TTC549 (cell line): ENCODE results near the gene RNF166.

Experiments used
- FAIRE-seq: peaks from 2 replicates; lab custom pipeline; 2012; peaks lifted over from hg19 to GRCh38; lab: Jason Lieb, UNC

The RNF166 gene

DNA sequence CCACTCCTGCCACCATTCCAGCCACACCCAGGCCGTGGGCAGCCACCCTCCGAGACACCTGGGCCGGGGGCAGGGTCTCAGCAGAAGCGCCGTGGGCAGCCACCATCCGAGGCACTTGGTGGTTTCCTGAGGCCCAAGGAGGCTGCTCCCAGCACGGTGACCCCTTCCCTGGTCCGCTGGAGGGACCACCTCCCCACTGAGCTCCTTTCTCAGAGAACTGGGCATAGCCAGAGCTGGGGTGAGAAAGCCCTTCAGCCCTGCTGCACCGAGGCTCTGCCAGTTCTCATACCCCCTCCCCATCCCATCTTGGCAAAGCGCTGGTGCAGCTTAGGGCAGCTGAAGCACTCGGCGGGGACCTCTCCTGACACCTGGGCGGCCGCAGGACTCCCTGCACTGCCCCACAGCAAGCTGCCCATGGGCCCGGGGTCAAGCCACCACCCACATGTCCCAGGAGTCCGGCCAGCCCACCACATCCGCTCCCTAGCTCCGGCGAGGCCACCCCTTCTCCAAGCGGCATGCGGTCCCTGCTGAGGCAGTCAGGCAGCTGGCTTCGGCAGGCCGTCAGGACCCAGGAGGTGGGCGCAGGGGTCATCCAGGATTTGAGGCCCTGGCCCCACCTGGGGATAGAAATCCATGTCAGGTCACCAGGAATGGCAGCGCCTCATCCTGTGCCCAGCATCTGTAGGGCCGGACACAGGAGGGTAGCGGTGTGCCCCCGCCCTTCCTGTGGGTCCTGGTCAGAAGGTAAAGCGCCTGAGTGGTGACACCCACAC is 54.0 kb downstream of the RNF166 start:
- FAIRE-seq, result no peak

GRCh38 chr16:88651276-88651988 is 54.8 kb downstream of the RNF166 start:
- FAIRE-seq, result no peak

DNA sequence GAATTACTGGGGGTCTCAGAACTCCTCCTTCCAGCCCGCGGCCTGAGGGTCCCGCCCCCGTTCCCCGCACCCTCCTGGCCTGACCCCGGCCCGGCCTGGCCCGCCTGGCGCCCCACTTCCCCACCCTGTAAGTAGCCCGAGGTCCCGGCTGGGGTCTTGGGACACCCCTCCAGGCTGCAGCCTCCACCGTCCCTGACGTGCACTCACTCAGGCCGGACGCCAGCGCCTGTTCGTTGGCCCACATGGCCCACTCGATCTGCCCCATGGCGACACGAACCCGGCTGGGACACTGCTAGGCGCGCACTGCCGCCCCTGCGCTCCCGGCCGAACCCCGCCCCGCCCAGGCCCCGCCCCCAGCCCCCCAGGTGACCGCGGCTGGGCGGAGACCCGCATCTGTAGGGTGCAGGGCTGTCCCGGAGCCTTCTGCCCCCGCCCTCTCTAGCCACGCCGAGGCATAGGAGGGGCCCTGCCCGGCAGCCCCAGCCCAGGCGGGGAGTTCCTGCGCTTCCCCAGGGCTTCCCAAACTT is 55.4 kb downstream of the RNF166 start, which contains the start of gene CYBA:
CYBA (minus strand) TSS at position 305 of the 527 bp plus-strand sequence; CDS start at position 265, 40 bp downstream.
- no peak for FAIRE-seq

DNA sequence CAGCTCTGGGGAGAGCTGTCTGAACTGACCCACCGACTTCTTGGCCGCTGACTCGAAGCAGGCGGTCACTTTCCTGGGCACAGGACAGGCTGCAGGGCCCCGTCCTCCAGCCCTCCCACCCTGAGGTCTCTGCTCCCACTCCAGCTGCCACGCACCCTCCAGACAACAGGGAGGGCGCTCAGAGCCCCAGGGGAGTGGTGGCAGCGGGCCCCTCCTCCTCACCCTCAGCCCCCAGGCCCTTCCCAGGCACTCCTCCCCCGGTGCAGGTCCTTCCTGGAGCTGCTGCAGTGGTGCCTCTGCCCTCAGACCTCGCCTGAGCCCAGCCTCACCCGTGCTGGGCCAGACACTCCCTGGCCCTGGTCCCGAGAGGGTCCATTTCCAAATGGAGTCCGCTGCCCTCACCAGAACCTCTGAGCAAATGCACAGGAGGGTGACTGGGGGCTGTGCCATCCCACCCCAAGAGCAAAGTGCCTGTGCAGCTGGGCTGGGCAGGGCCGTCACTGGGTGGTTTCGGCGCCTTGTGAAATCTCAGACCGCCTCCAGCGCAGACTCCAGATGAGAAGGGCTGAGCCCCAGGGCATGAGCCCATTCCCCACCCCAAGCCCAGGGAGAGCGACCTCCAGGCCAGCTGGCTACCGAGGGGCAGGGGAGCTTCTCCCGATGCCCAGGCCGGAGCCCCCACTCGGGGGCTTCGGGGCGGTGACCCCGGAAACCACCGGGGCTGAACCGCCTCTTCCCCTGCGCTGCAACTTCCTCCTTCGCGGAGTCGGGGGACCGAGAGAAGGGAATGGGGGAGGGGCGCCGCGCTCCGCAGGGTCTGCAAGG is 56.1 kb downstream of the RNF166 start:
- FAIRE-seq, result no peak

DNA sequence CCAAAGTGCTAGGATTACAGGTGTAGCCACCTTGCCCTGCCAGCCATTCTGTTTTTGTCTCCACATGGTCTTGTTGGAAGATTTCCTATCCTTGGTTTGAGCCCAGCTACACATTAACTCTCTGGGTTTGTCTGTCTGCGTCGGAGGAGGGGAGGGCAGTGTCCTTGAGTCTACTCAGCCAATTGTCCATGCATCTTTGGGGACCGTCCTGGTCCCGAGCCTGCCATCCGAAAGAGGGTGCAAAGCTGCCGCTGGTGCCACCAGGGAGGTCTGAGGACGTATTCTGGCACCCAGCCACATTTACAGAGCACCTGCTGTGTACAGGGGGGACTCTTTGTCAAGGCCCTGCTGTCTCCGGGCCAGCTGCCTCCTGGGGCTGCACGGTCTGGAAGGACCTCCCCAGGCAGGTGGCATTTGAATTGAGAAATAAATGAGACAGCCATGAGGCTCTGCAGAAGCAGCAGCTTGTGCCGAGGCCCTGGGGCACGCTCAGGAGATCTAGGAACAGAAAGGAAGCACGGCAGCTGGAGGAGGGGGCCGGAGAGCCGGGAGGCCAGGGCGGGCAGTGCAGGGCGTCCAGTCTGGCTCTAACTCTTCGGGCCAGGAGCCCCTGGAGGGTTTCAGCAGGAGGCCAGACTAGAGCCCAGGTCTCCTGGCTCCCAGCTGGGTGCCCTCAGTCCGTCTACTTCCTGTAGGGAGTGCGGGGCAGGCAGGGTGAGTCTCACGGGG is 56.8 kb downstream of the RNF166 start:
- no peak for FAIRE-seq

DNA sequence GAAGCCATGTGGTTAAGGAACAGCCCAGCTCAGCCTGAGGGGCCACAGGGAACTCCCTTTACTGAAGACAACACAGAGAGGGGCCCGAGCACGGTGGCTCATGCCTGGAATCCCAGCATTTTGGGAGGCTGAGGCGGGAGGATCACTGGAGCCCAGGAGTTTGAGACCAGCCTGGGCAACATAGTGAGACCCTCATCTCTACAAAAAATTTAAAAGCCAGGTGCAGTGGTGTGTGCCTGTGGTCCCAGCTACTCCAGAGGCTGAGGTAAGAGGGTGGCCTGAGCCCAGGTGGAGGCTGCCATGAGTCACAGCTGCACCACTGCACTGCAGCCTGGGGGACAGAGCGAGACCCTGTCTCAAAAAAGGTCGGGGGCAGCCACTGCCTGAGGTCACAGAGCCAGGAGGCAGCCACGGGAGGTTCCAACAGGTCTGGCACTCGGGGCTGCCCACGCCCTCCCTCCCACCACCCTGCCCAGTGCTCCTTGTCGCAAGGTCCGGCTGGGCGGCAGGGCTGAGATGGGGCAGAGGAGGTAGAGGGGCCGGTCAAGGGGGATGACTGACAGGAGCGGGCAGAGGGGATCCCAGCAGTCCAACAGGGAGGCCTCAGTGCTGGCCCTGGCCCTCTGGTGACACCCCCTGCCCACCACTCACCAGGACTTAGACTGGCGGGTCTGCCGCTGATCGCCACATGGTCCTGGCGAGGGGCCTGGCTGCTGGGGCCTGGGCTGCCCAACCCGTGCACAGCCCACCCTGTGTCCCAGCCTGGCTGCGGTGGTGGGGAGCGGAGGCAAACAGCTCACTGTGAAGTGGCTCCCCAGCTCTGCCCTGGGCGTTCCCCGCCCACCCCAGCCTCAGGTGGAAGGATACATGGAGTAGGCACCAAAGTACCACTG is 58.8 kb downstream of the RNF166 start:
- no peak for FAIRE-seq
